Chondrocyte (in vitro differentiated cells): Measurements from ENCODE around the gene PANX1. TPM values are rescaled to one million over a fixed set of nuclear protein-coding genes. Genes with fewer than 3 reads are reported as not detected.

Experiments used
- DNase-seq: peaks from one replicate; pipeline ENCODE4 v3.0.0; 2021; ENCODE audit warnings: mixed read lengths, low spot score
- H3K27ac Mint-ChIP-seq: one replicate; pipeline ENCODE4 v1.8.0; 2021; ENCODE audit warnings: mild to moderate bottlenecking, moderate library complexity, mixed read lengths; ENCODE audit not compliant: unreplicated experiment
- H3K27me3 Mint-ChIP-seq: 2 replicates; pipeline ENCODE4 v1.8.0; 2021; ENCODE audit warnings: low read depth, mixed read lengths
- H3K36me3 Mint-ChIP-seq: 2 replicates; pipeline ENCODE4 v1.8.0; 2021; ENCODE audit warnings: low read depth, mixed read lengths
- H3K4me1 Mint-ChIP-seq: 2 replicates; pipeline ENCODE4 v1.8.0; 2021; ENCODE audit warnings: low read depth, mild to moderate bottlenecking, mixed read lengths
- H3K4me3 Mint-ChIP-seq: one replicate; pipeline ENCODE4 v1.8.0; 2021; ENCODE audit warnings: mild to moderate bottlenecking, moderate library complexity, mixed read lengths; ENCODE audit not compliant: unreplicated experiment
- H3K9me3 Mint-ChIP-seq: 2 replicates; pipeline ENCODE4 v1.8.0; 2021; ENCODE audit warnings: low read depth, mixed read lengths
- CTCF ChIP-seq: fragments of 200-600 bp; sonication (generic); IDR thresholded peaks from 2 replicates; pipeline ENCODE4 v1.5.0; 2021; ENCODE audit warnings: antibody characterized with exemption, mild to moderate bottlenecking, moderate library complexity
- total RNA-seq: library from RNA; stranded (reverse); gene quantifications from 3 replicates; pipeline ENCODE4 v1.2.1, GENCODE V29; 2021

The PANX1 gene
- total RNA-seq, 1 donor from 2014 or later = 35.7 TPM

GRCh38 chr11:94196363-94196762, 67.7 kb downstream of the PANX1 start:
- no peaks in the 10 kb centered on the region for H3K27me3 Mint-ChIP-seq
- no peak for TF ChIP-seq CTCF
- H3K4me1 Mint-ChIP-seq = no peaks in the 10 kb centered on the region
- H3K27ac Mint-ChIP-seq = no peak overlapping the region
- H3K36me3 Mint-ChIP-seq = no peaks in the 10 kb centered on the region
- H3K9me3 Mint-ChIP-seq = no peaks in the 10 kb centered on the region
- no peak overlapping the region for H3K4me3 Mint-ChIP-seq
- DNase-seq = no peak

DNA sequence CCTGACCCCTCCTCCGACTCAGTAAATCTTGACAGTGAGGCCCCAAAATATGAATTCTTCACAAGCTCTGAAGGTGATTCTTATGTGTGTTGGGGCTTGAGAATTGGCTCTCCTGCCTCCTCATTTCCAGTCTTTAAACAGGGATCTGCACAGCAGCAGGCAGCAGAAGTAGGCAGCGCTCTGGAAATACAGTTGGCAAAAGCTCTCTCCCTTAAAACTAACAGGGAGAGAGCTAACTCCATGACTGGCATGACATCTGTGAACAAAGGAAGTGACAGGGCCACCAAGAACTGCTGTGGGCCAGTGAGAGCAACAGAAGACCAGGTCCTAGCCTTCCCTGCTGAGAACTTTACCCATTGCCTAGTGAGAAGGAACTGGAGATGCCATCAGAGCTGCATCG, 70.1 kb downstream of the PANX1 start:
- Mint-ChIP-seq H3K4me1 (no peaks in the 10 kb centered on the region), H3K9me3 (no peaks in the 10 kb centered on the region)

GRCh38 chr11:94199136-94200130, 70.8 kb downstream of the PANX1 start:
- no peak overlapping the region for H3K27ac Mint-ChIP-seq

More for the DNA sequence above, 70.1 kb downstream of the PANX1 start:
- H3K27ac Mint-ChIP-seq = no peak overlapping the region
- DNase-seq = no peak
- H3K4me3 Mint-ChIP-seq = no peak overlapping the region
- H3K27me3 Mint-ChIP-seq = no peaks in the 10 kb centered on the region
- TF ChIP-seq CTCF = no peak
- no peaks in the 10 kb centered on the region for H3K36me3 Mint-ChIP-seq

DNA sequence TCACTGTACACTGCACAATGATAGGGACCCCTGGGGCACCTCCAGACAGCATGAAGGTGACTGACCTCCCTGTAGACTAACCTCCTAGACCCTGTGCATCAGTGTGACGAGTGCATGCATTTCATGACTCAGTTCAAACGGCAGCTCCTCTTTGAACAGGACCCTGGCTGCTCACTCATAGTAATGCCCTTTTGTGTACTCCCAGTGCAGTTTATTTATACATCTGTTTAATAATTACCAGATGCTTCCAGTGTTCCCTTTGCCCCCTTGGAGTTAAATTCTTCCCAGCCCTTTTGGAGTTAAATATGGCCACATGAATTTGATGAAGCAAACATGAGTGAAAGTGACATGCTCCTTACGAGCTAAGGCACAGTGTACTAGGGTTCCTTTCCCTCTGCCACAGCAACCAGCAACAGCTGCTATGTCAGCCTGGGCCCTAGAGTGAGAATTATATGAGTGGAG, 72.4 kb downstream of the PANX1 start:
- no peak for DNase-seq
- TF ChIP-seq CTCF = no peak
- Mint-ChIP-seq H3K27me3 (peaks cover 2% of the 10 kb centered on the region), H3K27ac (no peak overlapping the region), H3K36me3 (no peaks in the 10 kb centered on the region), H3K9me3 (peaks cover 4% of the 10 kb centered on the region), H3K4me1 (no peaks in the 10 kb centered on the region), H3K4me3 (no peak overlapping the region)

More at GRCh38 chr11:94199136-94200130, 70.8 kb downstream of the PANX1 start:
- Mint-ChIP-seq H3K36me3 (no peaks in the 10 kb centered on the region), H3K4me3 (no peak overlapping the region), H3K4me1 (no peaks in the 10 kb centered on the region), H3K9me3 (no peaks in the 10 kb centered on the region), H3K27me3 (no peaks in the 10 kb centered on the region)
- TF ChIP-seq CTCF = no peak
- DNase-seq = no peak

DNA sequence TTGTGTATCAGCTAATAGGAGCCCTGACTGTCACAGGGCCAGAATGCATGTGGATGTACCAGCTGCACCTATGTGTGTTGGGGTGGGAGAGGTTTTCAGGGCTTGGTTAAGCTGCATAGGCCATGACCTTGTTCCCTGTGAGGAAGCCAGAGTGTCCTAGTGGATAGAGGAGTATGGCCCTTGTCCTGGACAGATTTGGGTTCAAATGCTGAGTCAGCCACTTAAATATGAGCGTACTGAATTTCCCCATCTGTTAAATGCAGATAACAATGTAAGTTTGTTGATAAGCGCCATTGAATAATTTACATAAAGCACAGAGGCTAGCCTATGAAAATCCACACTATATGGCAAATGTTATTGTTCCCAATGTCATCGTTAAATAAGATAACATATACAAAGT, 74.4 kb downstream of the PANX1 start:
- no peak overlapping the region for H3K27ac Mint-ChIP-seq
- TF ChIP-seq CTCF = no peak
- H3K36me3 Mint-ChIP-seq = no peaks in the 10 kb centered on the region
- no peak for DNase-seq
- peaks cover 13% of the 10 kb centered on the region for H3K9me3 Mint-ChIP-seq
- peaks cover 2% of the 10 kb centered on the region for H3K27me3 Mint-ChIP-seq
- H3K4me1 Mint-ChIP-seq = no peaks in the 10 kb centered on the region
- no peak overlapping the region for H3K4me3 Mint-ChIP-seq
